Muscle layer of duodenum (tissue), 2 donors: ENCODE results near the gene DGKI.

Experiments
- H3K27ac ChIP-seq: one replicate; pipeline ENCODE4 v1.7.0; 2013; ENCODE audit warnings: mild to moderate bottlenecking, low read length
- H3K27me3 ChIP-seq: one replicate; pipeline ENCODE4 v1.7.0; 2013; ENCODE audit warnings: low read depth, mild to moderate bottlenecking, control low read depth, low read length
- H3K36me3 ChIP-seq, 2 donors: one replicate each; pipeline ENCODE4 v1.7.0; 2013; ENCODE audit warnings: low read length in 2 of 2, control low read depth in 1 of 2, mild to moderate bottlenecking in 1 of 2; ENCODE audit not compliant: insufficient read depth in 2 of 2, control insufficient read depth in 1 of 2
- H3K4me1 ChIP-seq, 2 donors: one replicate each; pipeline ENCODE4 v1.7.0; 2013; ENCODE audit warnings: low read length in 2 of 2, mild to moderate bottlenecking in 2 of 2, control low read depth in 1 of 2, moderate library complexity in 1 of 2; ENCODE audit not compliant: insufficient read depth in 2 of 2, control insufficient read depth in 1 of 2
- H3K4me3 ChIP-seq, 2 donors: one replicate each; pipeline ENCODE4 v1.7.0; 2013; ENCODE audit warnings: low read length in 2 of 2, low read depth in 1 of 2, mild to moderate bottlenecking in 1 of 2
- H3K9me3 ChIP-seq, 2 donors: one replicate each; pipeline ENCODE4 v1.7.0; 2013; ENCODE audit warnings: low read length in 2 of 2, control low read depth in 1 of 2, mild to moderate bottlenecking in 1 of 2; ENCODE audit not compliant: control insufficient read depth in 1 of 2
- donor health status: healthy.

Gene DGKI

DNA sequence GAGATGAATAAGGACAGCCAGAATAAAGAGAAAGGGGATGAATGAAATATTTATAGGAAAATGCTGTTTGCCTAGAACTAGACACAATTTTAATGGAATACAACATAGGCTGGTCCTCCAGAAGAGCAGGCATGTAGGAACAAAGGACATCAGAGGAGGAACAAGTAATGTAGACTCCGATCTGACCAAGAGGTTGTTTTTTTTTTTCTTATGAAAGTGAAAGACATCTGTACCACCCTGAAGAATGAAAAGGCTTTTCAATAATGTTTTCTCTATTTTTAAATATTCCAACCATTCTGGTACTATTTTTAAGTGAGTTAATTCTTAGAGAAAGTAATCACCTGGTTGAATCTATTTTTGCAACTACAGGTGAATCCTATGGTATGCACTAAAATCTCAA, 366.4 kb downstream of the DGKI start:
- no peaks in the 10 kb centered on the region for H3K9me3 ChIP-seq
- no peaks in the 10 kb centered on the region for H3K36me3 ChIP-seq
- no peaks in the 10 kb centered on the region for H3K4me1 ChIP-seq
- no peaks in the 10 kb centered on the region for H3K27me3 ChIP-seq
- no peak overlapping the region for H3K27ac ChIP-seq
- no peak overlapping the region for H3K4me3 ChIP-seq

GRCh38 chr7:137476937-137477336, 369.8 kb downstream of the DGKI start:
- no peaks in the 10 kb centered on the region for H3K9me3 ChIP-seq
- H3K4me1 ChIP-seq, result no peaks in the 10 kb centered on the region
- no peak overlapping the region for H3K4me3 ChIP-seq
- H3K27ac ChIP-seq, result no peak overlapping the region
- no peaks in the 10 kb centered on the region for H3K27me3 ChIP-seq
- H3K36me3 ChIP-seq, result no peaks in the 10 kb centered on the region

GRCh38 chr7:137475966-137476365, 370.8 kb downstream of the DGKI start:
- Histone ChIP-seq H3K27ac (no peak overlapping the region), H3K4me1 (no peaks in the 10 kb centered on the region), H3K27me3 (no peaks in the 10 kb centered on the region), H3K9me3 (no peaks in the 10 kb centered on the region), H3K36me3 (no peaks in the 10 kb centered on the region), H3K4me3 (no peak overlapping the region)

- H3K27me3 ChIP-seq, result no peaks in the 10 kb centered on the region
- H3K36me3 ChIP-seq, result no peaks in the 10 kb centered on the region
- no peaks in the 10 kb centered on the region for H3K9me3 ChIP-seq
- no peak overlapping the region for H3K4me3 ChIP-seq
- no peaks in the 10 kb centered on the region for H3K4me1 ChIP-seq
- no peak overlapping the region for H3K27ac ChIP-seq
Measured at GRCh38 chr7:137474540-137475026, 372.2 kb downstream of the DGKI start.

DNA sequence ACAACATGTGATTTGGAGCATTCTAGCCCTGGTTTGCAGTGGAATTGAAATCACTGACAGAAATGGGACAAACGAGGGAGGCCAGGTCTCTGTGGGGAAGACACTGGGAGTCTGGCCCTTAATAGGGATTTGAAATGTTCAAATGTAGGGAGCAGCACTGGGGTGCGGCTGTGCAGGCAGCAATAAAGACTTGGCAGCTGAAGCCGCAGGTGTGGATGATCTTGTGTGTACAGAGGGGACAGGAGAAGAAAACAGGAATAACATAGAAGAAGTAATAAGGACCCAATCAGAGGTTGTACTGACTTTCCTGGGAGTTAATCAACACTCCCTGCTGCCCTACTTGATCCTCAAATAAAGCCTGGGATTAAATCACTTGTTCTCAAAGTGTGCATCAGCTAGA, 375.6 kb downstream of the DGKI start:
- Histone ChIP-seq H3K27me3 (no peaks in the 10 kb centered on the region), H3K4me1 (no peaks in the 10 kb centered on the region), H3K9me3 (no peaks in the 10 kb centered on the region), H3K36me3 (no peaks in the 10 kb centered on the region), H3K27ac (no peak overlapping the region), H3K4me3 (no peak overlapping the region)

DNA sequence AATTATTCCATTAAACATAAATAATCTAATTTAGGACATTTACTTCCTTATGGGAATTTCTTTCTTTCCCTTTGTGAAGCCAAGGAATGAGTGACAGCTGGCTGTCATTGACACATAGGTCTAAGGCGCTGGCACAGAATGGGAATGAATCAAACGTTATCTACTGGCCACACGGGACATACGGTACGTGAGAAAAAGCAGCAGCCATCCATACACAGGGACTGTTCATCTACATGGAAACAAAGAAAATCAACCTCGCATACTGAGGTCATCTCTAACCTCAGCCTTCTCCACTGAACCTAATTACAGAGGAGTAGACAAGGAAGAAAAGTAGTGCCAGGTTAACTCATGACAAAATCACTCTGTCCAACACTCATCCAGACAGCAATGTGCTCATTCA, 376.9 kb downstream of the DGKI start:
- no peaks in the 10 kb centered on the region for H3K4me1 ChIP-seq
- H3K36me3 ChIP-seq, result no peaks in the 10 kb centered on the region
- H3K27ac ChIP-seq, result no peak overlapping the region

GRCh38 chr7:137469191-137469811, 377.5 kb downstream of the DGKI start:
- Histone ChIP-seq H3K27ac (no peak overlapping the region), H3K27me3 (no peaks in the 10 kb centered on the region), H3K4me1 (no peaks in the 10 kb centered on the region), H3K9me3 (no peaks in the 10 kb centered on the region), H3K4me3 (no peak overlapping the region), H3K36me3 (no peaks in the 10 kb centered on the region)

More for the DNA sequence above, 376.9 kb downstream of the DGKI start:
- no peak overlapping the region for H3K4me3 ChIP-seq
- H3K27me3 ChIP-seq, result no peaks in the 10 kb centered on the region
- no peaks in the 10 kb centered on the region for H3K9me3 ChIP-seq

DNA sequence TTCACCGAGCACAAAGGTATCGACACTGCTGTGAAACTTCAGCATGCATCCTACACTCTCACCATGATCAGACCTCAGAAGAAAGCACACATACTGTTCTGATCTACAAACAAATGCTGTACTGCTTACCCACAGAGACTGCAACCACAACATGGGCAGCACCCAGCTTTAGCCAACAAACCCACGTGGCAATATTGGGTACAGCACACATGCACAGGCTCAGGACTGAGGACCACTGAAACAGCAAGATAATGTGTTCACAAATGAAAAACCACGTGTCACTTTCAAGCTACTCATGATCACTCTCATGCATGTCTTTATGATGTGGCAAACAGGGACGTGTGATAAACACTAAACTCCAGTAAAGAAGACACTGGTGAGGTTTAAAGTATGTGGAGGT, 383.9 kb downstream of the DGKI start:
- Histone ChIP-seq H3K36me3 (no peaks in the 10 kb centered on the region), H3K27me3 (no peaks in the 10 kb centered on the region), H3K9me3 (no peaks in the 10 kb centered on the region), H3K27ac (no peak overlapping the region), H3K4me1 (no peaks in the 10 kb centered on the region), H3K4me3 (no peak overlapping the region)

GRCh38 chr7:137462074-137462715, 384.6 kb downstream of the DGKI start:
- no peak overlapping the region for H3K4me3 ChIP-seq
- no peaks in the 10 kb centered on the region for H3K27me3 ChIP-seq
- H3K9me3 ChIP-seq, result no peaks in the 10 kb centered on the region
- no peaks in the 10 kb centered on the region for H3K36me3 ChIP-seq
- no peak overlapping the region for H3K27ac ChIP-seq
- H3K4me1 ChIP-seq, result no peaks in the 10 kb centered on the region

- Histone ChIP-seq H3K27ac (no peak overlapping the region), H3K4me3 (no peak overlapping the region), H3K4me1 (peaks cover 0 to 8% of the 10 kb centered on the region in 2 donors), H3K36me3 (no peaks in the 10 kb centered on the region), H3K9me3 (no peaks in the 10 kb centered on the region), H3K27me3 (no peaks in the 10 kb centered on the region)
Measured at GRCh38 chr7:137458399-137458798, 388.4 kb downstream of the DGKI start.

- H3K27ac ChIP-seq, result peak overlapping the region; percentile 74
- no peaks in the 10 kb centered on the region for H3K27me3 ChIP-seq
- no peaks in the 10 kb centered on the region for H3K36me3 ChIP-seq
- H3K4me3 ChIP-seq, result no peak overlapping the region
- H3K9me3 ChIP-seq, result no peaks in the 10 kb centered on the region
- H3K4me1 ChIP-seq, result peaks cover 0 to 8% of the 10 kb centered on the region in 2 donors
Measured at GRCh38 chr7:137454767-137455166, 392.0 kb downstream of the DGKI start.
